Natural killer cell (primary cell): ENCODE data around the gene PPIL1. TPM values are rescaled to one million over a fixed set of nuclear protein-coding genes. Genes with fewer than 3 reads are reported as not detected.

ENCODE experiments used
- ATAC-seq, 3 donors: fragments of 150-1000 bp in 2 of 3; fragments of 200-7000 bp in 1 of 3; cut with Tn5 transposase; 1 replicate in 1 of 3; 2 replicates in 2 of 3; pipeline ENCODE4 v1.10.0; 2021; ENCODE audit warnings: mild to moderate bottlenecking in 2 of 3, moderate library complexity in 2 of 3
- DNase-seq, 2 donors: peaks; one replicate each; pipeline versions ENCODE4 v3.0.0 to v3.0.0-alpha.2; 2013 to 2021; ENCODE audit warnings: mixed read lengths in 1 of 2
- H3K27ac ChIP-seq: one replicate; pipeline ENCODE4 v1.5.1; 2013; ENCODE audit warnings: mild to moderate bottlenecking, low read length
- H3K27me3 ChIP-seq: one replicate; pipeline ENCODE4 v1.6.1; 2013; ENCODE audit warnings: low read length; ENCODE audit not compliant: control insufficient read depth, insufficient read depth
- H3K36me3 ChIP-seq: one replicate; pipeline ENCODE4 v1.6.1; 2013; ENCODE audit warnings: low read length; ENCODE audit not compliant: control insufficient read depth, insufficient read depth
- H3K4me1 ChIP-seq: one replicate; pipeline ENCODE4 v1.6.1; 2013; ENCODE audit warnings: low read length; ENCODE audit not compliant: control insufficient read depth, insufficient read depth
- H3K4me3 ChIP-seq: one replicate; pipeline ENCODE4 v1.5.1; 2013; ENCODE audit warnings: low read length
- H3K9me3 ChIP-seq: one replicate; pipeline ENCODE4 v1.6.1; 2013; ENCODE audit warnings: low read length; ENCODE audit not compliant: control insufficient read depth, insufficient read depth
- H3K27ac Mint-ChIP-seq, 2 donors: one replicate each; pipeline ENCODE4 v1.8.0; 2022; ENCODE audit warnings: mild to moderate bottlenecking in 2 of 2, mixed read lengths in 2 of 2, moderate library complexity in 1 of 2
- H3K27me3 Mint-ChIP-seq, 2 donors: one replicate each; pipeline ENCODE4 v1.8.0; 2022; ENCODE audit warnings: low read depth in 2 of 2, mixed read lengths in 2 of 2
- H3K36me3 Mint-ChIP-seq: one replicate; pipeline ENCODE4 v1.8.0; 2022; ENCODE audit warnings: mixed read lengths
- H3K4me1 Mint-ChIP-seq, 2 donors: one replicate each; pipeline ENCODE4 v1.8.0; 2022; ENCODE audit warnings: mixed read lengths in 2 of 2
- H3K4me3 Mint-ChIP-seq: one replicate; pipeline ENCODE4 v1.8.0; 2022; ENCODE audit warnings: mild to moderate bottlenecking, moderate library complexity, mixed read lengths
- H3K9me3 Mint-ChIP-seq, 2 donors: one replicate each; pipeline ENCODE4 v1.8.0; 2022; ENCODE audit warnings: mixed read lengths in 2 of 2
- CTCF ChIP-seq: fragments of 200-600 bp; IDR thresholded peaks from one replicate; pipeline ENCODE4 v1.8.0; 2022; ENCODE audit warnings: antibody characterized with exemption
- WGBS: methylation state at CpG from one replicate; pipeline ENCODE4 v1.1.7; 2013; ENCODE audit warnings: missing lambda C conversion rate; ENCODE audit not compliant: insufficient coverage; 5-methylcytosine and 5-hydroxymethylcytosine counted together
- intact Hi-C: fragments of 100-400 bp; cut with micrococcal nuclease; formaldehyde crosslinking; loops from one replicate; pipeline ENCODE4 v1.14.2; 2022
- total RNA-seq, 4 donors: library from RNA; stranded (reverse); fragments of 120-200 nt in 1 of 4; gene quantifications; one replicate each; pipeline versions ENCODE4 v1.2.3 to v1.2.4, GENCODE V29; 2013 to 2022

The PPIL1 gene
- total RNA-seq, 3 donors from 2014 or later (not counting 1 experiment from before 2014, with no cell fraction given), result 2.6 to 5.2 (median 5.1) TPM

GRCh38 chr6:36920049-36920448 is 45.4 kb upstream of the PPIL1 start:
- intact Hi-C loops, result no loop called here
- H3K27ac ChIP-seq, result no peak overlapping the region
- no peak for TF ChIP-seq CTCF
- Mint-ChIP-seq H3K27me3 (no peaks in the 10 kb centered on the region), H3K27ac (no peak overlapping the region), H3K9me3 (no peaks in the 10 kb centered on the region), H3K36me3 (peaks cover 18% of the 10 kb centered on the region), H3K4me1 (peaks cover 0 to 4% of the 10 kb centered on the region in 2 donors), H3K4me3 (no peak overlapping the region)
- DNase-seq (no peak), ATAC-seq (no peak)
- H3K4me3 ChIP-seq, result no peak overlapping the region
- 95% methylated on average over 4 of the region's 4 CpGs for WGBS
- H3K36me3 ChIP-seq, result peaks cover 62% of the 10 kb centered on the region
- H3K4me1 ChIP-seq, result no peaks in the 10 kb centered on the region
- H3K27me3 ChIP-seq, result no peaks in the 10 kb centered on the region
- no peaks in the 10 kb centered on the region for H3K9me3 ChIP-seq

GRCh38 chr6:36917541-36918193 is 43.1 kb upstream of the PPIL1 start:
- no peak overlapping the region for H3K4me3 ChIP-seq
- H3K27me3 ChIP-seq, result no peaks in the 10 kb centered on the region
- peaks cover 55% of the 10 kb centered on the region for H3K36me3 ChIP-seq
- H3K27ac ChIP-seq, result no peak overlapping the region
- Mint-ChIP-seq H3K36me3 (peaks cover 8% of the 10 kb centered on the region), H3K27me3 (no peaks in the 10 kb centered on the region), H3K4me1 (peaks cover 5 to 9% of the 10 kb centered on the region in 2 donors), H3K4me3 (no peak overlapping the region), H3K9me3 (no peaks in the 10 kb centered on the region), H3K27ac (no peak overlapping the region)
- WGBS, result 95% methylated on average over 9 of the region's 10 CpGs
- H3K9me3 ChIP-seq, result no peaks in the 10 kb centered on the region
- peaks cover 6% of the 10 kb centered on the region for H3K4me1 ChIP-seq
- intact Hi-C loops, result no loop called here
- DNase-seq (no peak), ATAC-seq (no peak)
- no peak for TF ChIP-seq CTCF

- Histone ChIP-seq H3K27ac (no peak overlapping the region), H3K4me3 (no peak overlapping the region), H3K27me3 (no peaks in the 10 kb centered on the region), H3K36me3 (peaks cover 55% of the 10 kb centered on the region), H3K4me1 (peaks cover 19% of the 10 kb centered on the region), H3K9me3 (no peaks in the 10 kb centered on the region)
- DNase-seq (no peak), ATAC-seq (no peak)
- Mint-ChIP-seq H3K4me3 (no peak overlapping the region), H3K36me3 (peaks cover 8% of the 10 kb centered on the region), H3K27ac (no peak overlapping the region), H3K27me3 (no peaks in the 10 kb centered on the region), H3K4me1 (peaks cover 17 to 21% of the 10 kb centered on the region in 2 donors), H3K9me3 (no peaks in the 10 kb centered on the region)
- TF ChIP-seq CTCF, result no peak
- 98% methylated on average over 2 of the region's 2 CpGs for WGBS
- intact Hi-C loops, result no loop called here
These were observed 41.5 kb upstream of the PPIL1 start for GRCh38 chr6:36916126-36916525.

GRCh38 chr6:36915599-36915998 is 41.0 kb upstream of the PPIL1 start:
- intact Hi-C loops, result no loop called here
- no peak overlapping the region for H3K27ac Mint-ChIP-seq

More at GRCh38 chr6:36915599-36915998, 41.0 kb upstream of the PPIL1 start:
- ATAC-seq, result no peak
- H3K27ac ChIP-seq, result no peak overlapping the region
- Mint-ChIP-seq H3K9me3 (no peaks in the 10 kb centered on the region), H3K4me3 (no peak overlapping the region), H3K36me3 (peaks cover 8% of the 10 kb centered on the region), H3K27me3 (no peaks in the 10 kb centered on the region), H3K4me1 (peaks cover 17 to 21% of the 10 kb centered on the region in 2 donors)
- no peak for TF ChIP-seq CTCF
- WGBS, result 88% methylated on average over 4 of the region's 4 CpGs
- no peak overlapping the region for H3K4me3 ChIP-seq
- no peak for DNase-seq
- H3K9me3 ChIP-seq, result no peaks in the 10 kb centered on the region
- peaks cover 19% of the 10 kb centered on the region for H3K4me1 ChIP-seq
- H3K36me3 ChIP-seq, result peaks cover 52% of the 10 kb centered on the region
- H3K27me3 ChIP-seq, result no peaks in the 10 kb centered on the region
